ENCODE measurements around the gene OTOP2.
"Not testable (repeated sequence)": the region's sequence is repeated elsewhere in the genome, so short reads cannot be mapped to it uniquely, and the experiment has no call there.

OTOP2 gene

DNA sequence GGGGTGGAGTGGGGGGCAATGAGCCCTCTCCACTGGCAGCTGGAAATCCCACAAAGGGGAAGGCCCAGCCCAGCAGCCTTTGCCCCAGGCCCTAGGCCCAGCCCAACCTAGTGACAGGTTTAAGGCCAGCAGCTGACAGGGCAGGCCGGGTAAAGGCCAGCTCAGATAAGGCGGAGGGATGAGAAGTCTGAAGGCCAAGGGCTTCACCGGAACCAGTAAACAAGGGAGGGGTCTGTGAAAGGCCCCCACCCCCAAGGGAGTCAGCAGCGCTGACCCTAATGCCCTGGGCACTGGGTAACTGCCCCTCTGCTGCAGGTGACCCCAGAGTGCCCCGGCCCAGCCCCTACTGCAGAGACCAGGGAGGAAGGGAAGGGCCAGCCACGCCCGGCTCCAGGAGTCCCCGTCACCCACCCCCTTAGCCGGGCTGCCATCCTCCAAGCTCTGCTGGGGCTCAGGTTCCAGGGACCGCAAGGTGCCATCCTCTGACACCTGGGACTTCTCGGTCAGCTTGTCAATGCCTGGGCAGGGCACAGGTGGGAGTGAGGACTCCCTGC is 29.1 kb downstream of the OTOP2 start:
- DNase-seq, result no peak

DNA sequence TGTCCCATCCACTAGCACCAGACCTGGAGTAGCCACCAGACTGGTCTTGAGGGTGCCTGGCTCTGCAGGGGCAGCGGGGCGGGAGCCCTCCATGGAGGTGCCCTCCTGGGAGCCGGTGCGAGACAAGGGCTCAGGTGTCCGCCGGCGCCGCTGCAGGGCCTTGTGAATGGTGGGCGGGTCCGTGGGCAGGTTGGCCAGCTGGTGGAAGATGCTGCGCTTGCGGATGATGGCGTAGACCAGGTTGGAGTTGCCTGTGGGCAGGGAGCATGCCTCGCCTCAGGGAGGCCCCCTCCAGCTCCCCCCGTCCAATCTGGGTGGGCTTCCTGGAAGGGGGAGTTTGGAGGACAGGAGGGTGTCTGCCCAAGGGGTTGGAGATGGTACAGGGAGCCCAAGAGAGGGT is 30.0 kb downstream of the OTOP2 start:
- DNase-seq, result no peak

DNA sequence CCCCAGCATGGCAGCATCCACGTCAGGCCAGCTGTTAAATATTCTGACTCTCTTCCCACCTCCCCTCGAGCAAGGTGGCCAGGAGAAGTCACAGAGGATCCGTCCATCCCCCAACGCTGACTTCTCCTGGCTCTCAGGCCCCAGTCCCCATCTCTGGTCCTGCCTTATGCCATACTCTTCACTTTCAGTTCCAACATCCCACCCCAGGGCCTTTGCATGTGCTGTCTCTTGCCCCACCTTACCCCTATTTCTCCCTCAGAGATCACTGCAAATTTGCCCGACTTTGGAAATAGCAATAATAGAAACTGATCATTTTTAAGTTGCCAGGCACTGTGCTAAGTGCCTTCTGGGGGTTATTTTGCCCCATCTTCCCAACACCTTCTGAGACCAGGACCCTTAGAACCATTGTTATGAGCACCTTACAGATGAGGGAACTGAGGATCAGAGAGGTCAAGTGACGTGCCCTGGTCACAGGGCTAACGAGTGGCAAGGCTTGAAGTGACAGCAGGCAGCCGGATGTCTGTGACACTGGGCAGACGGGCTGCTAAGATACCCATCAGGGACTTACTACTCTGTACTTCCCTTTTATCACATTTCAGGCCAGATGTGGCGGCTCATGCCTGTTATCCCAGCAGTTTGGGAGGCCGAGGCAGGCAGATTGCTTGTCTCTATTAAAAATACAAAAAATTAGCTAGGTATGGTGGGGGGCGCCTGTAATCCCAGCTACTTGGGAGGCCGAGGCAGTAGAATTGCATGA is 30.8 kb downstream of the OTOP2 start:
- DNase-seq, result no peak

GRCh38 chr17:74956093-74956492 is 32.0 kb downstream of the OTOP2 start:
- DNase-seq, result no peak

- peak; percentile 56 for DNase-seq
These were observed 34.1 kb downstream of the OTOP2 start for GRCh38 chr17:74957935-74958740.

- DNase-seq, result no peak
These were observed 35.9 kb downstream of the OTOP2 start for GRCh38 chr17:74959826-74960515.

- DNase-seq, result peak; percentile 17
These were observed 36.7 kb downstream of the OTOP2 start for GRCh38 chr17:74960570-74961342.

GRCh38 chr17:74961657-74962350 is 37.7 kb downstream of the OTOP2 start:
- DNase-seq, result peak; percentile 75

- no peak for DNase-seq
These were observed 38.7 kb downstream of the OTOP2 start for GRCh38 chr17:74962622-74963394.

- no peak for DNase-seq
These were observed 39.6 kb downstream of the OTOP2 start for GRCh38 chr17:74963656-74964055.

DNA sequence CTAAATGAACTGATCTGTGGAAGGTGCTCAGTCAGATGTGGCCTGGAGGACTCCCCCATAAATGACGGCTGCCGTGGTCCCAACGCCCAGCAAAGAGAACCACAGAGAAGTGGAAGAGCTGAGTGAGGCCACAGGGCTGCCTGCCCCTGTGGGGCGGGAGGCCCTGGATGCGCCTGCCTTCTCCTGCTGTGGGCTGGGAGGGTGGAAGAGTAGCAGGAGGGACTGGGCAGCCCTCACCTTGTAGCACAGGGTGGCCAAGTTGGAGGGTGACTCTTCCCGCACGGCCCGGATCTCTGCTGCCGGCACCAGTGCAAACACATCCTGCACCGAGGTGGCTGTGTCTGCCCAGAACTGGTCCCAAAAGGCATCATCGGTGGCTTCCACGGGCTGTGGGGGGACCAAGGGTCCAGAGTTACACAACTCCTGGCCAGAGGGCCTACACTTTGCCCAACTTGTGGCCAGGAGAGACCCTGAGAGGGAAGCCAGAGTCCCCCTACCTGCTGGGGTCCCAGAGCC is 40.2 kb downstream of the OTOP2 start:
- no peak for DNase-seq

DNA sequence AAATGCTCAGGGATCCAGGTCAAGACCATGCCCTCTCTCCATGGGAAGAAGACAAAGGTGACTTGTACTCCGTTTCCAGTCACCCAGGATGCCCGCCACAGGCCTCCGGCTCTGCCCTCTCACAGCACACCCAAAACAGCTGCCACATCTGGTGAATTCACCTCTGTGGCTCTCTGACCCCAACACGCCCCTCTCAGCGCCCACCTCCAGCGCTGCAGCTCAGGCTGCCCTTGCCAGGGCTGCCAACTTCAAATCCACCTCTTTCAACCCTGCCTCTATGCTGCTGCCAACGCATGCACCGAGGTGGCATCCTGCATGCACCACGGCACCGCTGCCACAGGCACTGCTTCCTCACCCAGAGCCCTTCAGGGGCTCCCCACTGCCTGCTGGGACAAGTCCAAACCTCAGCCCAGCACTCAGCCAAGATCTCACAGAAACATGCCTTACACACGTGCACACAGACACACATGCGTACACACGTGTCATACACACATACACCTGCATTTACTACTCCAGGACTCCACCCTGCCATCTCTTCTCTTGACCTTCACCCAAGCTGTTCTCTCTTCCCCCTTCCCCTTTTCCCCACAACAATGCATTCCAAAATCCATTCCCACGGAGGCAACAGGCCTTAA is 41.0 kb downstream of the OTOP2 start:
- DNase-seq, result no peak

- DNase-seq, result no peak
These were observed 44.3 kb downstream of the OTOP2 start for GRCh38 chr17:74968361-74968780.

DNA sequence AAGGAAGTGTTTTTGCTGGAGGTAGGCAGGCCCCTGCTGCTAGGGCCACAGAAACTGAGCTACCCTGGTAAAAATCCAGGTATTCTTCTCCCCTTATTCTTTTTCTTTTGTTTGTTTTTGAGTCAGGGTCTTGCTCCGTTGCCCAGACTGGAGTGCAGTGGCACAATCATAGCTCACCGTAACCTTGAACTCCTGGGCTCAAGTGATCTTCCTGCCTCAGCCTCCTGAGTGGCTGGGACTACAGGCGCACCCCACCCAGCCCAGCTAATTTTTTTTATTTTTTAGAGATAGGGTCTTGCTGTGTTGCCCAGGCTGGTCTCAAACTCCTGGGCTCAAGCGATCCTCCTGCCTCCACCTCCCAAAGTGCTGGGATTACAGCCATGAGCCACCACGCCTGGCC is 45.4 kb downstream of the OTOP2 start:
- DNase-seq, result not testable (repeated sequence)

DNA sequence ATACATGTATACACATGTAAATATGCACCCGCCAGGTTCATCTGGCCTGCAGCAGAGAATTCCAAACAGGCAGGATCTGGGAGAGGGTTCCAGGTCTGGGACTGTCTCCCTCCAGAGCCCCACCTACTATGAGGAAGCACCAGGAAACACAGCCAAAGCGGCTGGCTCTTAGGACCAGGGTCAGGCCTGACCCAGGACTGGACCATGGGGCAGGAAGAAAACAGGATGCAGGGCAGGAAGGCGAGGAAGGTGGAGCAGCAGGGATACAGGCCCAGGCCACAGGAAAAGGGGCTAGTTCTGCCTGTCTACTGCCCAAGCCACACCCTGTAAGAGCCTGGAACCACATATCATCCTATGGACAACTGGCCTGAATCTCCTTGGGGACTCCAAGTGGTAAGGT is 46.3 kb downstream of the OTOP2 start:
- no peak for DNase-seq

DNA sequence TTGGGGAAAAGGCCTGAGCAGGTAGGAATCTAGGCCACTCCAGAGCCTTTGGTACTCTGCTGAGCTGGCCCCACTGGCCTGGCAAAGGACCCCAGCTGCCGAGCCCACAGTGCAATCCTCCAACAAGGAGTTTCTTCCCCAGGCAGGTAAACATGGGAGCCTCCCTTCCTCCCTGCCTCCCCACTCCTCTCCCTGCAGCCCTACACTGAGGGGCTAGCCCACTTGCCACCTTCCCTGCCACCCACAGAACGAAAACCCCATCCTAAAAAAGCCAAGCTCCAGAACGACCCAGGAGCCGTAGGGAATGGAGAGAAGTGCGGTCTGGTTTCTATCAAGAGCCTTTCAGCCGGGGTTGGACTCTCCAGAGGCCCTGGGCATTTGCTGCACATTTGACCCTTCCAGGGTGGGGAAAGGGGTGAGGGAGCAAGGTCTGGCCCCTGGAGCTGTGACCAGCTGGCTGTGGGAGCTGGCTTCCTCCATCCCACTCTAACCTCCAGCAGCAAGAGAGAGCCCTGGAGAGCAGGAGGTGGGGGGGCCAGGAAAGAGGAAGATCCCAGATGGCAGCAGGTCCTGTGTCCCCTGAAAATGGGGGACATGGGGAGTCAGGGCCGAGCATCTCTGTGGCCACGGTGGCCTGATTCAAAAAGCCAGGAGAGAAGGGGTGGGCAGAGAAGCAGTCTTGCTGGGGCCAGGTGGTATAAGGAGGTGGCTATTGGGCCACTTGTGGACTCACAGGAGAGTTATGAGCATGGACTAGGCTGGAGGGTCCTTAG is 47.2 kb downstream of the OTOP2 start:
- no peak for DNase-seq

- no peak for DNase-seq
These were observed 47.7 kb downstream of the OTOP2 start for GRCh38 chr17:74971842-74972106.

DNA sequence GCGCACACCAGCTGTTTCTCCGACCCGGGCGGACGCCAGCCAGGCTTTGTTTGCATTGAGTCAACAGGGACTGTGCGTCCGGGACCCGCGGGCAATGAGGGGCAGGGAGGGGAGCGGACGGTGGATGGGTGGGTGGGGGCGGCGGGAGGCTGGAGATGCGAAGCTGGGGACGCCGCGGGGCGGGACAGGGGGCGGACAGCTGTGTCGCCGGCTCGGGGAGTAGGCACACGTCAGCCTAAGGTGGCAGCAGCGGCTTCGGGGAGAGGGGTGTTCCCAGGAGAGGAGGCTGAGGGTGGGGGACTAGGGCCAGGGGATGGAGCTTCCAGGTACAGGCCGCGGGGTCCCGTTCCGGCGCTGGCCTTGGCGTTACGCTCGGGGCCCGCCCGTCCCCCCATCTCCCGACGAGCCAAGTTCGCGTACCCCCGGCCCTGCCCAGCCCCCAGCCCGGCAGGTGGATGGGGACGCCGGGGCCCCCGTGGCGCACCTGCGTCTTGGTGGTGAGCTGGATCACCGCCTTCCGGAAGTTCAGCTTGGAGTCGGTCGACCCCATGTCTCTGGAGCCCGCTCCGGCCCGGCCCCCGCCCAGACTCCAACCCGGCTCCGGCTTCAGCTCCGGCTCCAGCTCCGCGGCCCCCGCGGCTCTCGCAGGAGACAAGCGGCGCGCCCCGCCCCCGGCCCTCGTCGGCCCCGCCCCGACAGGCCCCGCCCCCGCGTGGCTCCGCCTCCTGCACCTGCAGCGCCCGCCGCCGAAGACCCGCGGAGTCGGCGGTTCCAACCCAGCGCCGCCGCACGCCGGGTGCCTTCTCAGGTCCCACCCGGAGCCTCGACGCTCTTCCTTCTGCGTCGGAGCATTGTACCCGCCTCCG is 48.3 kb downstream of the OTOP2 start, which contains the start of gene HID1:
Gene HID1, minus strand, starts transcription at position 653 of the 866 bp plus-strand sequence. Its CDS starts 103 bp downstream, at position 550.
- peak; percentile 64 for DNase-seq

- no peak for DNase-seq
These were observed 48.9 kb downstream of the OTOP2 start for GRCh38 chr17:74972973-74973328.

Data from central memory CD4-positive, alpha-beta T cell (primary cell).